CD4-positive, alpha-beta T cell treated with Interferon alpha-2 for 1 hour (primary cell): ENCODE results near the gene SLC22A4.

ENCODE experiments used
- DNase-seq, 2 donors: peaks; one replicate each; pipeline ENCODE4 v3.0.0-alpha.2; 2020 to 2022

SLC22A4 gene

GRCh38 chr5:132262882-132263547, 31.2 kb upstream of the SLC22A4 start:
- no peak for DNase-seq

- DNase-seq: no peak
Measured at GRCh38 chr5:132263548-132264261, 30.5 kb upstream of the SLC22A4 start.

GRCh38 chr5:132264546-132265335, 29.5 kb upstream of the SLC22A4 start:
- no peak for DNase-seq

GRCh38 chr5:132265336-132266030, 28.7 kb upstream of the SLC22A4 start:
- no peak for DNase-seq

GRCh38 chr5:132266031-132266835, 28.0 kb upstream of the SLC22A4 start:
- no peak for DNase-seq

- no peak for DNase-seq
Measured at GRCh38 chr5:132266836-132267160, 27.4 kb upstream of the SLC22A4 start.

GRCh38 chr5:132267166-132267739, 26.9 kb upstream of the SLC22A4 start:
- no peak for DNase-seq

GRCh38 chr5:132267931-132268768, 26.0 kb upstream of the SLC22A4 start:
- no peak for DNase-seq

- DNase-seq: no peak
Measured at GRCh38 chr5:132268769-132269551, 25.2 kb upstream of the SLC22A4 start.

GRCh38 chr5:132269635-132270334, 24.4 kb upstream of the SLC22A4 start:
- DNase-seq: no peak

- no peak for DNase-seq
Measured at GRCh38 chr5:132270335-132270665, 23.9 kb upstream of the SLC22A4 start.

- no peak for DNase-seq
Measured at GRCh38 chr5:132270706-132271105, 23.5 kb upstream of the SLC22A4 start.

- peak in 1 of 2 donors; percentile 17 for DNase-seq
Measured at GRCh38 chr5:132271251-132272246, 22.6 kb upstream of the SLC22A4 start.

GRCh38 chr5:132272311-132273210, 21.6 kb upstream of the SLC22A4 start:
- peak; percentile 48 to 67 for DNase-seq

GRCh38 chr5:132273631-132274030, 20.6 kb upstream of the SLC22A4 start:
- no peak for DNase-seq

- DNase-seq: no peak
Measured at GRCh38 chr5:132274050-132274792, 20.0 kb upstream of the SLC22A4 start.
